Stimulated activated naive CD8-positive, alpha-beta T cell treated with anti-CD3 and anti-CD28 coated beads, Interleukin-15, Interleukin-2, amounts not matched to agents 100 ng/mL and 50 ng/mL, for 24 hours (primary cell): Measurements from ENCODE around the gene COL18A1.
"Not testable (repeated sequence)": the region's sequence is repeated elsewhere in the genome, so short reads cannot be mapped to it uniquely, and the experiment has no call there.

ENCODE experiments used
- H3K27ac Mint-ChIP-seq: one replicate; pipeline ENCODE4 v1.8.0; 2021; ENCODE audit warnings: mild to moderate bottlenecking, mixed read lengths
- H3K27me3 Mint-ChIP-seq: one replicate; pipeline ENCODE4 v1.8.0; 2021; ENCODE audit warnings: mixed read lengths
- H3K36me3 Mint-ChIP-seq: one replicate; pipeline ENCODE4 v1.8.0; 2021; ENCODE audit warnings: low read depth, mixed read lengths
- H3K4me1 Mint-ChIP-seq: one replicate; pipeline ENCODE4 v1.8.0; 2021; ENCODE audit warnings: low read depth, mixed read lengths
- H3K4me3 Mint-ChIP-seq: one replicate; pipeline ENCODE4 v1.8.0; 2021; ENCODE audit warnings: mild to moderate bottlenecking, mixed read lengths
- H3K9me3 Mint-ChIP-seq: one replicate; pipeline ENCODE4 v1.8.0; 2021; ENCODE audit warnings: mixed read lengths

The COL18A1 gene

GRCh38 chr21:45364468-45365185, 40.3 kb upstream of the COL18A1 start:
- H3K4me1 Mint-ChIP-seq, result peaks cover 12% of the 10 kb centered on the region
- H3K9me3 Mint-ChIP-seq, result no peaks in the 10 kb centered on the region
- peaks cover 12% of the 10 kb centered on the region for H3K27me3 Mint-ChIP-seq
- peak overlapping the region; percentile 46 for H3K27ac Mint-ChIP-seq
- H3K36me3 Mint-ChIP-seq, result no peaks in the 10 kb centered on the region
- peak overlapping the region; percentile 39 for H3K4me3 Mint-ChIP-seq

GRCh38 chr21:45365186-45365607, 39.8 kb upstream of the COL18A1 start:
- no peak overlapping the region for H3K4me3 Mint-ChIP-seq
- no peaks in the 10 kb centered on the region for H3K9me3 Mint-ChIP-seq
- peaks cover 18% of the 10 kb centered on the region for H3K4me1 Mint-ChIP-seq
- H3K27me3 Mint-ChIP-seq, result peaks cover 12% of the 10 kb centered on the region
- H3K36me3 Mint-ChIP-seq, result no peaks in the 10 kb centered on the region
- no peak overlapping the region for H3K27ac Mint-ChIP-seq

- no peaks in the 10 kb centered on the region for H3K9me3 Mint-ChIP-seq
- peaks cover 21% of the 10 kb centered on the region for H3K4me1 Mint-ChIP-seq
- no peaks in the 10 kb centered on the region for H3K36me3 Mint-ChIP-seq
- peaks cover 12% of the 10 kb centered on the region for H3K27me3 Mint-ChIP-seq
- H3K4me3 Mint-ChIP-seq, result no peak overlapping the region
- H3K27ac Mint-ChIP-seq, result no peak overlapping the region
These were observed 39.2 kb upstream of the COL18A1 start for GRCh38 chr21:45365608-45366241.

GRCh38 chr21:45366476-45366875, 38.5 kb upstream of the COL18A1 start:
- no peak overlapping the region for H3K27ac Mint-ChIP-seq
- no peaks in the 10 kb centered on the region for H3K9me3 Mint-ChIP-seq
- peaks cover 25% of the 10 kb centered on the region for H3K4me1 Mint-ChIP-seq
- peaks cover 12% of the 10 kb centered on the region for H3K27me3 Mint-ChIP-seq
- no peak overlapping the region for H3K4me3 Mint-ChIP-seq
- H3K36me3 Mint-ChIP-seq, result no peaks in the 10 kb centered on the region

GRCh38 chr21:45366931-45367401, 38.0 kb upstream of the COL18A1 start:
- Mint-ChIP-seq H3K27me3 (peaks cover 12% of the 10 kb centered on the region), H3K4me1 (peaks cover 26% of the 10 kb centered on the region), H3K27ac (no peak overlapping the region), H3K36me3 (no peaks in the 10 kb centered on the region), H3K4me3 (no peak overlapping the region), H3K9me3 (no peaks in the 10 kb centered on the region)

- Mint-ChIP-seq H3K27me3 (peaks cover 12% of the 10 kb centered on the region), H3K36me3 (no peaks in the 10 kb centered on the region), H3K4me3 (no peak overlapping the region), H3K9me3 (no peaks in the 10 kb centered on the region), H3K27ac (peak overlapping the region; percentile 52), H3K4me1 (peaks cover 27% of the 10 kb centered on the region)
These were observed 37.3 kb upstream of the COL18A1 start for GRCh38 chr21:45367402-45368351.

GRCh38 chr21:45369018-45369417, 35.9 kb upstream of the COL18A1 start:
- H3K4me1 Mint-ChIP-seq, result peaks cover 25% of the 10 kb centered on the region
- not testable (repeated sequence) for H3K9me3 Mint-ChIP-seq, H3K27me3 Mint-ChIP-seq, H3K4me3 Mint-ChIP-seq, H3K27ac Mint-ChIP-seq, H3K36me3 Mint-ChIP-seq

GRCh38 chr21:45370575-45370974, 34.4 kb upstream of the COL18A1 start:
- H3K9me3 Mint-ChIP-seq, result no peaks in the 10 kb centered on the region
- peaks cover 8% of the 10 kb centered on the region for H3K27me3 Mint-ChIP-seq
- H3K27ac Mint-ChIP-seq, result no peak overlapping the region
- H3K36me3 Mint-ChIP-seq, result no peaks in the 10 kb centered on the region
- peaks cover 21% of the 10 kb centered on the region for H3K4me1 Mint-ChIP-seq
- no peak overlapping the region for H3K4me3 Mint-ChIP-seq

- Mint-ChIP-seq H3K9me3 (no peaks in the 10 kb centered on the region), H3K4me1 (peaks cover 21% of the 10 kb centered on the region), H3K4me3 (no peak overlapping the region), H3K27me3 (peaks cover 8% of the 10 kb centered on the region), H3K36me3 (no peaks in the 10 kb centered on the region), H3K27ac (peak overlapping the region; percentile 21)
These were observed 33.9 kb upstream of the COL18A1 start for GRCh38 chr21:45371081-45371480.

GRCh38 chr21:45371655-45372054, 33.3 kb upstream of the COL18A1 start:
- peaks cover 8% of the 10 kb centered on the region for H3K27me3 Mint-ChIP-seq
- H3K36me3 Mint-ChIP-seq, result no peaks in the 10 kb centered on the region
- H3K4me1 Mint-ChIP-seq, result peaks cover 21% of the 10 kb centered on the region

GRCh38 chr21:45372732-45373355, 32.1 kb upstream of the COL18A1 start:
- H3K27ac Mint-ChIP-seq, result no peak overlapping the region
- no peaks in the 10 kb centered on the region for H3K9me3 Mint-ChIP-seq
- peaks cover 21% of the 10 kb centered on the region for H3K4me1 Mint-ChIP-seq
- peaks cover 5% of the 10 kb centered on the region for H3K27me3 Mint-ChIP-seq
- no peaks in the 10 kb centered on the region for H3K36me3 Mint-ChIP-seq
- no peak overlapping the region for H3K4me3 Mint-ChIP-seq

More at GRCh38 chr21:45371655-45372054, 33.3 kb upstream of the COL18A1 start:
- no peak overlapping the region for H3K4me3 Mint-ChIP-seq
- no peaks in the 10 kb centered on the region for H3K9me3 Mint-ChIP-seq
- no peak overlapping the region for H3K27ac Mint-ChIP-seq

- H3K4me3 Mint-ChIP-seq, result no peak overlapping the region
- no peaks in the 10 kb centered on the region for H3K36me3 Mint-ChIP-seq
- peaks cover 2% of the 10 kb centered on the region for H3K27me3 Mint-ChIP-seq
- H3K4me1 Mint-ChIP-seq, result peaks cover 21% of the 10 kb centered on the region
- H3K27ac Mint-ChIP-seq, result no peak overlapping the region
- H3K9me3 Mint-ChIP-seq, result no peaks in the 10 kb centered on the region
These were observed 30.8 kb upstream of the COL18A1 start for GRCh38 chr21:45373991-45374816.

- Mint-ChIP-seq H3K9me3 (no peaks in the 10 kb centered on the region), H3K4me1 (peaks cover 13% of the 10 kb centered on the region), H3K27ac (no peak overlapping the region), H3K27me3 (peaks cover 2% of the 10 kb centered on the region), H3K36me3 (no peaks in the 10 kb centered on the region), H3K4me3 (no peak overlapping the region)
These were observed 30.0 kb upstream of the COL18A1 start for GRCh38 chr21:45374826-45375455.
